ENCODE results near the gene MEN1.

DNA sequence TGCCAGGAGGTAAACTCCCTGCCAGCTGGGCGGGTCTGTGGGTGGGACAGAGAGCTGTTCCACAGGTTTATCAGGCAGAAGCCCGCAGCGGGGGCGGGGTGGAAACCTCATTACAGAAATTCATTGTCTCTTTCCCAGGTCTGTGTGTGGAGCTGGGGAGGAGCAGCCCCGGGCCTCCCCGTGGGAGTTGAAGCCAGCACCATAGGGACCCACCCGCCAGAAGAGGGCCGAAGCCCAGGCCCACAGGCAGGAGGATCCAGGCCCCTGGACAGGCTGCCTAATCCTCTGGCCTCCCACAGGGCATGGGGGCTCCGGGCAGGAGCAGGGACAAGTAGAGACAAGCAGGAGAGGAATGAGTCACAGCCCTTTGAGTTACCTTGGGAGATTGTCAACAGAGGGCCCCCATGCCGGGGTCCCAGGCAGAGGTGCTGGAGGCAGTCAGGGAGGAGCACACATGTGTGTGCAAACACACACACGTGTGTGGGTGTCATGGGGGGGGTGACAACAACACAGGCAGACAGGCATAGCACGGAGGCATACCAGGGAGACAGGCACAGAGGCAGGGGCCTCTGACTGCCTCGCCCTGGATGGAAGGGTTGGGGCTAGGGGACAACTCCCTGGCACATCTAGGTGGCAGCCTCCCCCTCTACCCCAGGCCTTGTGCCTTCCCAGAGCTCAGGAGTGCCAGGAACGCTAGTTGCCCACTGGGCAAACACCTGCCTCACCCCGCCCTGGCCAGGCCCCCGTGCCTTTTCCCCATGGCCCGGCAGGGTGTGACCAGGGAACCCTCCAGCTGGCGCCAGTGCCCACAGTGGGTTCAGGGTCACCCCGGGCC is 32.7 kb upstream of the MEN1 start:
- no peak for TF ChIP-seq DIDO1 (tag; IDR thresholded peaks at IDR 0.05; ENCODE audit: low read depth)
- TF ChIP-seq MAFF (IDR thresholded peaks at IDR 0.05; ENCODE audit: low read length): no peak
